Forelimb muscle (tissue), 1 donor: ENCODE results near the gene SEPTIN5. TPM values are rescaled to one million over a fixed set of nuclear protein-coding genes. Genes with fewer than 3 reads are reported as not detected.

Source experiments
- DNase-seq: peaks from one replicate; pipeline ENCODE4 v3.0.0-alpha.2; 2013; ENCODE audit warnings: low read depth
- polyA plus RNA-seq: library from polyadenylated mRNA; unstranded; fragments of 120-200 nt; gene quantifications from one replicate; pipeline ENCODE4 v1.2.1, GENCODE V29; 2013; ENCODE audit not compliant: insufficient read length

The SEPTIN5 gene
- polyA plus RNA-seq, 1 donor, result 130 TPM

- DNase-seq, result no peak
These were observed 8.9 kb upstream of the SEPTIN5 start for GRCh38 chr22:19705181-19705934.

- no peak for DNase-seq
These were observed 7.6 kb upstream of the SEPTIN5 start for GRCh38 chr22:19706661-19707151.

- DNase-seq, result no peak
These were observed 6.7 kb upstream of the SEPTIN5 start for GRCh38 chr22:19707347-19708290.

GRCh38 chr22:19708321-19709011, 5.8 kb upstream of the SEPTIN5 start:
- DNase-seq, result no peak

- no peak for DNase-seq
These were observed 5.1 kb upstream of the SEPTIN5 start for GRCh38 chr22:19709063-19709769.

DNA sequence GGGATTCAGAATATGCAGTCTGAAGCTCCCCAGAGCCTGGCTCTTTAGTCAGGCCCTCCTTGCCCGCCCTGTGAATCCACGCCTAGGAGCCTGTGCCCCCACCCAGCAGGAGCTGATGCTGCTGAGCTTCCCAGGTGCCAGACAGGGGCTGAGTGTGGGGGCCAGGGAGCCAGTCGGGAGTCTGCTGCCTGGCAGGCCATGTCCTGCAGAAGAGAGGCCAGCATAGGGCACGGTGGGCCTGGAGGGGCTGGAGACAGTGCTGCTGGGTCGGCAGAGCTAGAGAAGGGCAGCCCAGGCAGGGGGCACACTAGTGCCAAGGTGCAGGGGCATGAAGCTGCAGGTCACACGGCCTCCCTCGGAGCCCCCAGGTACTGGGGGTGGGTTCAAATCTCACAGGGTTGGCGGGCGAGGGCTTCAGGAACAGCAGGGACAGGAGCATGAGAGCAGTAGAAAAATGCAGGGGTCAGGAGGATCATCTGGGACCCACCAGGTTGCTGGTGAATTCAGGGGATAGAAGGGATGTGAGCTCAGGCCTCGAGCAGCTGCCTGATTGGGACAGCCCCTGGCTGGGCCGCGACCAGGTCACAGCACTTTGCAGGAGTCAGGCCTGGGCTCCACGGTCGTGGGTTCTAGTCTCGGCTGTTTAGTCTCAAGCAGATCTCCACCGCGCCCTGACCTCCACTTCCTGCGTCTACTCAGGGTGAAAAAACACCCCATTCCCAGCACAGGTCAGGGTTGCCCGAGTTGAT, 4.1 kb upstream of the SEPTIN5 start:
- DNase-seq, result no peak

GRCh38 chr22:19710769-19711106, 3.6 kb upstream of the SEPTIN5 start:
- no peak for DNase-seq

DNA sequence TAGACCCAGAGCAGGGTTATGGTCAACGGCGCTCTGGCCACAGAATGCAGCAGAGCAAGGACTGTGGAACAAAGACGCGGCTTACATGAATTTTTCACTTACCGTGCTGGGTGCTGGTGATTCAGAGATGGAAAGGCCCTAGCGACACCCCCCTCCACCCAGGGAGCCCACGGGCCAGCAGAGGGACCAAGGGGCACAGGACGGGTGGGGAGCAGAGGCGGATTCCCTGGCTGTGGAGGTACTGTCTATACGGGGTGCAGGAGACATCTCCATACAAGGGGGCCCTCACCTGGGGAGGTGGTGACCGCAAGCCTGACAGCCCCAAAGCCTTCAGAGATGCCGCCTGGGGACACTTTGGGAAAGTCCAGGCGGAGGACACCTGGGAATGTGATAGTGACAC, 1.1 kb upstream of the SEPTIN5 start:
- DNase-seq, result no peak

DNA sequence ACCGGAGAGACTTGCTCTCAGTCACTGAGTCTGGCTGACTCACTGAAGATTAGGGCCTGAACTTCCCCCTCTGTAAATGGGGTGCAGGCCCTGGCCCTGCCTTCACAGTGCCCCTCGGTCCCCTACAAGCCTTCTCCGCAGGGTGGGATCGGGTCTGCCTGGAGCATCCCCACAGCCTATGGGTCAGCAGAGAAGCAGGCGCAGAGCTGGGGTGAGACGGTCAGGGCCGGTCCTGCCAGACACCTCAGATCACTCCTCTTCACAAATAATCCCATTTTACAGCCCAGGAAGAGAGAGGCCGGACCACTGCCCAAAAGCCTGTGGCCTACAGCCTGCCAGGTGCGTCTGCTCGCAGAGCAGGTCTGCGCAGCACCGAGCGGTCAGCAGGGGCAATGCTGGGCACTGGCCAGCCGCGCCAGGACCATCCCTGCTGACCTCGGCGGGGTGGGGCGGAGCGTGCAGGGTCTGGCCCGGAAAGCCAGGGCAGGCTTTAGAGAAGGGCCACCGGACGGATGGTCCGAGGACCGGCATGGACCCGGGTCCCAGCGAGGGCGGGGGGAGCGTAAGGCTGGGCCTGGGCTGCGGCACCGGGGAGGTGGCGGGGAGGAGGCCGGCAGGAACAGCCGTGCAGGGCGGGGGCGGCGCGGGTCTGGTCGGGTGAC, 522 bp upstream of the SEPTIN5 start:
- no peak for DNase-seq

- no peak for DNase-seq
These were observed 1.1 kb downstream of the SEPTIN5 start for GRCh38 chr22:19715188-19715930.

DNA sequence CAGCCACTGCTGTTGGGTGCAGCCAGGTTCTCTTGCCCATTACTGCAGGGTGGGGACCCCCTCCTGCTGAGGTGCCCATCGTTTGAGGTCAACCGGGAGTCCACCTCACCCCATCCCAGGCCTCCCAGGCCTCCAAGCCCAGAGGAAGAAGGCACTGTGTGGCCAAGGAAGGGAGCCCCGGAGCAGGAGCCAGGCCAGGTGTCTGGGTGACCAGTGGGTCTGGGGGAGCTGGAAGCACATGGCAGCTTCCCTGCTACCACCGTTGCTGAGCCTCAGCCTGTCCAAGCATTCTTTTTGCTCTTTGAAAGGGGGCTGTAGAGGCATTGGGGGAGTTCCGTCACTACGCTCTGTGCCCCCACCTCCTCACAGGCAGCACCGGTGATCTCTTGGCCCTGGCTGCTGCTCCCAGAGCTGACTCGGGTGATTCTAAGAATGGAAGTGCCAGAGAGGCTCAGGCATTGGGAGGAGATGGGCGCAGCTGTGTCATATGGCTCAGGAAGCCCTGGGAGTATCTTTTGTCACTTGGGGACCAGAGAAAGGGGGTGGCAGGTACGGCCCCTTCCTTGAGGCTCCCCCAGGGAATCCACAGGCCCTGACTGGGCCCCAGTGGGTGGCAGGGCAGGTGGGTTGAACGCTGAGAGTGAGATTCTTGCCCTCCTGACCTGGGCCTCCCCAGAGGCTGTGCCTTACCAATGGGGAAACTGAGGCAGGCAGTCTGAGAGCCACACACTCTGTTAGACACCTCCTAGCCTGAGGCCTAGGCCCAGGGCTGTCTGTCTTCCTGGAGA, 1.9 kb downstream of the SEPTIN5 start:
- DNase-seq, result no peak

GRCh38 chr22:19716829-19717105, 2.5 kb downstream of the SEPTIN5 start:
- DNase-seq, result no peak

DNA sequence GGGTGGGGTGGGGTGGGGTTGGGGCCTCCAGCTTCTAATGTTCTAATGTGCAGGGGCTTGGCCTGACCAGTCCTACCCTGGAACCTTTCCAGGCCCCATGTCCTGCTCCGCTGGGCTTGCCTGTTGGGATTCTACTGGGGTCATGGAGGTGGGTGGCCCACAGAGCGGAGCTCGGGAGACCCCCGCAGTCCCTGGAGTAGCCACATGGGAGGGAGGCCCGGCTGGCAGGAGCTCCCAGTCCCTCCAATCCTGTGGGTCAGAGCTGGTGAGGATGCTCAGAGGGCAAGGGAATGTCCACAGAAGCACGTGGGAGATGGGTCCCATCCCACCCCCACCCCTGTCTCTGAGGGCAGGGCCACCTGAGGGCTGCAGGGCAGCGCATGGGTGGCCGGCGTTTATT, 2.9 kb downstream of the SEPTIN5 start:
- DNase-seq, result no peak

GRCh38 chr22:19717691-19718455, 3.6 kb downstream of the SEPTIN5 start:
- no peak for DNase-seq

GRCh38 chr22:19718456-19719049, 4.2 kb downstream of the SEPTIN5 start:
- DNase-seq, result no peak

DNA sequence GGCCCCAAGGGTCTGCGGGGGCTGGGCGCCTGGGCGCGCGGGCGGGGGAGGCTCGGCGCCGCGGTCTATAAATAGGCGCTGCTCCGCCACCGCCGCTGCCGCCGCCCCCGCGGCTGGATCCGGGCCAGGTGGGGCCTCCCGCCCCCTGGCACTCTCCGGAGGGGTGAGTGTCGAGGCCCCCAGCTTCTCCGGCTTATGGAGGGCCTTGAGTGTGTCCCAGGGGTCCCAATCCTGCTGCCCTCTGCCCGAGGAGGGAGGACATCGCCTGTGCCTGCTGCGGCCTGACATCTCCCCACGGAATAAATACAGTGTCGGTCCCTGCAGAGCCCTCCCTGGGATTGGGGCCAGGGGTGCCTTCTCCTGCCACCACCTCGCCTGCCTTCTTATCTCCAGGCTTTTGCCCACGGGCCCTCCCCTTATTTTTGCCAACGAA, 4.8 kb downstream of the SEPTIN5 start:
- DNase-seq, result no peak

DNA sequence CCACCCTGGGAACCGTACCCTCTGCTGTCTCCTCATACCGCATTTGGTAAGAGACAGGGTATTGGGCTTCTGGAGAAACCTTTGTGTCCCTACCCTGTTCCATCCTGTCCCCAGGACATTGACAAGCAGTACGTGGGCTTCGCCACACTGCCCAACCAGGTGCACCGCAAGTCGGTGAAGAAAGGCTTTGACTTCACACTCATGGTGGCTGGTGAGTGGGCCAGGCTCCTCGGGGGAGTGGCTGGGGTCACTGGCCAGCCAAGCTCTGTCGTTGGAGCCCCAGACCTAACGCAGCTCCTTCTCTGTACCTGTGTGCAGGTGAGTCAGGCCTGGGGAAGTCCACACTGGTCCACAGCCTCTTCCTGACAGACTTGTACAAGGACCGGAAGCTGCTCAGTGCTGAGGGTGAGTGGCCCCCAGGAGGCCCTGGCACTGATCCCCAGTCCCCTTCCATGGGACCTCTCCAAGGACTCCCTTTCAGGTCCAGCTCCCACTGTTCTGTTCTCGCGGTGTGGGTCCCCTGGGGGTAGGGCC, 5.3 kb downstream of the SEPTIN5 start:
- DNase-seq, result no peak
